Airway epithelial cell (primary cell): ENCODE measurements around the gene GRIN2B. TPM values are rescaled to one million over a fixed set of nuclear protein-coding genes. Genes with fewer than 3 reads are reported as not detected.

Experiments
- total RNA-seq: library from RNA; depleted of rRNA; stranded (reverse); fragments of >200 nt; gene quantifications from 2 replicates; pipeline ENCODE4 v1.2.3, GENCODE V29; 2015

GRIN2B gene
- total RNA-seq = under 0.01 TPM in 1 of 2 replicates, not detected in the other

DNA sequence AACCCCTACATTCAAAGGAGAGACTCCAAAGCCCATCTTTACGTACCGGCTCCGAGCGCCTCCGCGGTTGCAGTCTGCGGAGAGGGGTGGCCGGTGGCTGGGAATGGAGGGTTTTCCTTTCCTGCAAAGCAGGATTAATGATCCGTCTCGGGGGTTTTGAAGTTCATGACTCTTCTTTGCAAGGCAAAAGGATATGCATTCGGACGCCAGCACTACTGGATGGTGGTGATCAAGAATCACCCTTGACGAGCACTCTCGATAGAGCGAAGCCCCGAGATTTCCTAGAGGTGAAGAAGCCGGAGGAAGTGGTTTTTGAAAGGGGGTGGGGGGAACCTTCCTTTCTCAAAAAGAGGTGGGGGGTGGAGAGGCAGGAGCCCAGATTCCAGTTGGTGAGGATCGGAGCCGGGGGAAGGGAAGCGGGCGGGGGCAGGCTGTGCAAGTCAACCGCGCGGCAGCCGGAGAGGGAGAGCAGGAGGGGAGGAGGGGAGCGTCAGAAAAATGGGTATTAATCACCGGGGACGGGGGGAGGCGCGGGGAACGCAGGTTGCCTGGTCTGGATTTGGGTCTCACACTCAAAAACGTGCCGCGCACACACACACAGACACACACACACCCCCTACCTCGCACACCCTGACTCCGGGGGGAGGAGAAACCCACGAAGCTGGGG, at the start of gene GRIN2B:
TSS of gene GRIN2B (minus strand) at position 307 of the 667 bp plus-strand sequence. CDS start 115,394 bp downstream, outside the sequence.

